Right cardiac atrium (tissue), 5 donors: Measurements from ENCODE around the gene DPF1. TPM values are rescaled to one million over a fixed set of nuclear protein-coding genes. Genes with fewer than 3 reads are reported as not detected.

Experiments
- ATAC-seq, 2 donors: fragments of 200-7000 bp; cut with Tn5 transposase; one replicate each; pipeline versions ENCODE4 v1.8.0 to v1.9.1; 2020; ENCODE audit warnings: moderate library complexity in 2 of 2, mild to moderate bottlenecking in 1 of 2
- DNase-seq, 3 donors: peaks; one replicate each; pipeline ENCODE4 v3.0.0-alpha.2; 2020
- H3K27ac ChIP-seq: one replicate; pipeline ENCODE4 v1.5.1; 2013; ENCODE audit warnings: mild to moderate bottlenecking, low read length, control low read depth, moderate library complexity
- H3K27me3 ChIP-seq: one replicate; pipeline ENCODE4 v1.6.1; 2013; ENCODE audit not compliant: control insufficient read depth, insufficient read depth
- H3K4me1 ChIP-seq: one replicate; pipeline ENCODE4 v1.6.1; 2013; ENCODE audit warnings: low read length; ENCODE audit not compliant: control insufficient read depth, insufficient read depth
- H3K4me3 ChIP-seq: one replicate; pipeline ENCODE4 v1.5.1; 2013; ENCODE audit warnings: low read length, control low read depth
- H3K9me3 ChIP-seq: one replicate; pipeline ENCODE4 v1.6.1; 2013; ENCODE audit warnings: low read length; ENCODE audit not compliant: control insufficient read depth
- WGBS: extraction: QIAGEN DNeasy Blood & Tissue Kit; methylation state at CpG from one replicate; pipeline ENCODE4 v1.1.7; 2013; 5-methylcytosine and 5-hydroxymethylcytosine counted together
- intact Hi-C, 4 donors: fragments of 100-400 bp; cut with DNase I; formaldehyde crosslinking; loops; one replicate each; pipeline versions ENCODE4 v1.11.0 to v1.14.0; 2022 to 2023
- polyA plus RNA-seq: library from polyadenylated mRNA; stranded (reverse); fragments of 200-250 nt; gene quantifications from one replicate; pipeline ENCODE4 v1.2.3, GENCODE V29; 2013
- total RNA-seq, 4 donors: library from RNA; stranded (reverse); fragmentation: NEBNext Ultra II Directional; extraction: Animal tissue kit (Norgen Biotek cat#: 25700); gene quantifications; one replicate each; pipeline ENCODE4 v1.2.1, GENCODE V29; 2021
- donor health status: healthy with polysubstance abuse.
- donor health status: DM: no; HTN: yes; CAD: no.
- donor health status: DM: no; HTN: no; CAD: no.
- donor health status: DM: no; HTN: yes; CAD: no; lungs with severe emphysema.
- donor health status: DM: yes; HTN: yes; CAD: no.

The DPF1 gene
- total and polyA plus RNA-seq, 5 donors, result 0.09 to 0.36 TPM; not detected in 3

GRCh38 chr19:38163419-38164290 lies 60.4 kb downstream of the DPF1 start:
- Histone ChIP-seq H3K27me3 (no peaks in the 10 kb centered on the region), H3K27ac (no peak overlapping the region), H3K4me1 (no peaks in the 10 kb centered on the region), H3K9me3 (peaks cover 6% of the 10 kb centered on the region), H3K4me3 (no peak overlapping the region)
- intact Hi-C loops, result no loop called here
- DNase-seq (no peak), ATAC-seq (no peak)
- 94% methylated on average over 23 of the region's 23 CpGs for WGBS

- no peaks in the 10 kb centered on the region for H3K27me3 ChIP-seq
- WGBS, result 98% methylated on average over 7 of the region's 7 CpGs
- ATAC-seq, result no peak
- no peak for DNase-seq
- H3K4me1 ChIP-seq, result no peaks in the 10 kb centered on the region
- H3K9me3 ChIP-seq, result peaks cover 6% of the 10 kb centered on the region
- no peak overlapping the region for H3K4me3 ChIP-seq
- intact Hi-C loops, result no loop called here
- H3K27ac ChIP-seq, result no peak overlapping the region
These were observed 61.4 kb downstream of the DPF1 start for GRCh38 chr19:38162632-38163031.

- DNase-seq (no peak), ATAC-seq (no peak)
- 93% methylated on average over 5 of the region's 5 CpGs for WGBS
- Histone ChIP-seq H3K4me1 (no peaks in the 10 kb centered on the region), H3K27me3 (no peaks in the 10 kb centered on the region), H3K27ac (no peak overlapping the region), H3K4me3 (no peak overlapping the region), H3K9me3 (peaks cover 6% of the 10 kb centered on the region)
- intact Hi-C loops, result no loop called here
These were observed 61.9 kb downstream of the DPF1 start for GRCh38 chr19:38162094-38162493.

Other genes with a start within 250 kb of the DPF1 start
- gene PPP1R14A, start 32.2 kb upstream of the DPF1 start, total RNA-seq, result 10 to 100 TPM; 13.3 to 29.0 (median 21.7) TPM
- gene PPP1R14A, start 32.2 kb upstream of the DPF1 start, polyA plus RNA-seq, result 51.1 TPM
- 10 to 100 TPM in 3 of 4 donors, 1 to 10 TPM in 1; 9.0 to 16.6 (median 12.2) TPM for gene SPINT2, start 40.4 kb upstream of the DPF1 start, total RNA-seq
- 5.7 TPM for gene SPINT2, start 40.4 kb upstream of the DPF1 start, polyA plus RNA-seq
- under 1 TPM in 2 of 4 donors, not detected in 2; 0.57 to 0.89 TPM for gene C19orf33, start 80.0 kb upstream of the DPF1 start, total RNA-seq
- 4.3 TPM for gene C19orf33, start 80.0 kb upstream of the DPF1 start, polyA plus RNA-seq
- gene YIF1B, start 91.7 kb upstream of the DPF1 start, total RNA-seq, result 10 to 100 TPM; 15.9 to 24.4 (median 19.9) TPM
- 25.7 TPM for gene YIF1B, start 91.7 kb upstream of the DPF1 start, polyA plus RNA-seq
- gene KCNK6, start 95.6 kb upstream of the DPF1 start, total RNA-seq, result 1 to 10 TPM; 2.2 to 3.0 (median 2.8) TPM
- 2.4 TPM for gene KCNK6, start 95.6 kb upstream of the DPF1 start, polyA plus RNA-seq
- gene CATSPERG, start 111.6 kb upstream of the DPF1 start, total RNA-seq, result 1 to 10 TPM; 1.2 to 2.0 (median 1.6) TPM
- 1.4 TPM for gene CATSPERG, start 111.6 kb upstream of the DPF1 start, polyA plus RNA-seq
- 100 to 1,000 TPM; 223 to 311 (median 259) TPM for gene PSMD8, start 150.3 kb upstream of the DPF1 start, total RNA-seq
- gene PSMD8, start 150.3 kb upstream of the DPF1 start, polyA plus RNA-seq, result 255 TPM
- 1 to 10 TPM in 1 of 4 donors, under 1 TPM in 3; 0.09 to 1.3 (median 0.63) TPM for gene GGN, start 163.8 kb upstream of the DPF1 start, total RNA-seq
- gene GGN, start 163.8 kb upstream of the DPF1 start, polyA plus RNA-seq, result 0.11 TPM
- gene SPRED3, start 164.5 kb upstream of the DPF1 start, total RNA-seq, result 1 to 10 TPM in 1 of 4 donors, under 1 TPM in 3; 0.26 to 2.3 (median 0.63) TPM
- gene SPRED3, start 164.5 kb upstream of the DPF1 start, polyA plus RNA-seq, result 0.27 TPM
- gene FAM98C, start 178.9 kb upstream of the DPF1 start, total RNA-seq, result 10 to 100 TPM; 10.4 to 16.7 (median 13.6) TPM
- 10.3 TPM for gene FAM98C, start 178.9 kb upstream of the DPF1 start, polyA plus RNA-seq
- 1 to 10 TPM; 1.3 to 3.2 (median 1.8) TPM for gene RASGRP4, start 202.0 kb upstream of the DPF1 start, total RNA-seq
- gene RASGRP4, start 202.0 kb upstream of the DPF1 start, polyA plus RNA-seq, result 0.81 TPM
- gene RYR1, start 209.5 kb upstream of the DPF1 start, total RNA-seq, result 1 to 10 TPM in 3 of 4 donors, under 1 TPM in 1; 0.80 to 1.6 (median 1.2) TPM
- gene RYR1, start 209.5 kb upstream of the DPF1 start, polyA plus RNA-seq, result 1.1 TPM